Fibroblast of lung (primary cell): ENCODE measurements around the gene STARD3. TPM values are rescaled to one million over a fixed set of nuclear protein-coding genes. Genes with fewer than 3 reads are reported as not detected.

Source experiments
- DNase-seq, 2 donors: peaks; one replicate each; pipeline versions ENCODE4 v3.0.0 to v3.0.0-alpha.2; 2010; ENCODE audit warnings: low read depth in 2 of 2
- H2AFZ ChIP-seq: 2 replicates; pipeline ENCODE4 v1.5.1; 2012; ENCODE audit warnings: low read length, control low read depth, inconsistent platforms
- H3K27ac ChIP-seq: 2 replicates; pipeline ENCODE4 v1.5.1; 2011; ENCODE audit warnings: low read length, control low read depth; ENCODE audit not compliant: insufficient read depth
- H3K27me3 ChIP-seq: 2 replicates; pipeline ENCODE4 v1.5.1; 2011; ENCODE audit warnings: mild to moderate bottlenecking, low read length; ENCODE audit not compliant: control insufficient read depth, insufficient read depth
- H3K36me3 ChIP-seq: 2 replicates; pipeline ENCODE4 v1.5.1; 2011; ENCODE audit warnings: low read length; ENCODE audit not compliant: control insufficient read depth, insufficient read depth
- H3K4me1 ChIP-seq: 2 replicates; pipeline ENCODE4 v1.5.1; 2011; ENCODE audit warnings: low read length; ENCODE audit not compliant: control insufficient read depth, insufficient read depth; ENCODE audit errors: extremely low read depth
- H3K4me2 ChIP-seq: 2 replicates; pipeline ENCODE4 v1.5.1; 2011; ENCODE audit warnings: low read length, control low read depth; ENCODE audit not compliant: insufficient read depth; ENCODE audit errors: extremely low read depth
- H3K4me3 ChIP-seq, 4 experiments: fragments of 200-600 bp in 1 of 4; sonication (generic) in 1 of 4; replicated peaks in 1 of 4; 2 replicates each; pipeline ENCODE4 v1.5.1; 2011 to 2016; ENCODE audit warnings: low read length in 4 of 4, low read depth in 3 of 4, mild to moderate bottlenecking in 3 of 4, control low read depth in 2 of 4, inconsistent platforms in 1 of 4, mixed read lengths in 1 of 4; ENCODE audit not compliant: insufficient read depth in 1 of 4; ENCODE audit errors: control extremely low read depth in 1 of 4
- H3K79me2 ChIP-seq: 2 replicates; pipeline ENCODE4 v1.5.1; 2012; ENCODE audit warnings: mild to moderate bottlenecking, low read length, inconsistent platforms; ENCODE audit not compliant: control insufficient read depth, insufficient read depth
- H3K9ac ChIP-seq: 2 replicates; pipeline ENCODE4 v1.5.1; 2011; ENCODE audit warnings: mild to moderate bottlenecking, low read length, control low read depth; ENCODE audit not compliant: insufficient read depth
- H3K9me3 ChIP-seq: 2 replicates; pipeline ENCODE4 v1.5.1; 2012; ENCODE audit warnings: low read depth, low read length; ENCODE audit not compliant: control insufficient read depth, insufficient read depth
- H4K20me1 ChIP-seq: 2 replicates; pipeline ENCODE4 v1.5.1; 2011; ENCODE audit warnings: low read length; ENCODE audit not compliant: control insufficient read depth, insufficient read depth; ENCODE audit errors: extremely low read depth
- EZH2 ChIP-seq: IDR thresholded peaks from 2 replicates; pipeline ENCODE4 v1.5.1; 2012; ENCODE audit warnings: low read length, control low read depth, mild to moderate bottlenecking; ENCODE audit errors: missing control alignments
- polyA plus RNA-seq, 2 donors: library from polyadenylated mRNA; depleted of rRNA in 1 of 2; stranded (reverse) in 1 of 2; unstranded in 1 of 2; fragments of >200 nt; gene quantifications; 2 replicates each; pipeline ENCODE4 v1.2.1, GENCODE V29; 2011 to 2012; ENCODE audit warnings: missing spikeins in 1 of 2
- total RNA-seq: library from RNA; depleted of rRNA; stranded (reverse); fragments of >200 nt; gene quantifications from 2 replicates; pipeline ENCODE4 v1.2.1, GENCODE V29; 2014
- TF ChIP-seq, protein P1 (sequence below), 2 donors: IDR thresholded peaks in 1 of 2; conservative IDR thresholded peaks in 1 of 2; 1 replicate in 1 of 2; 2 replicates in 1 of 2; pipeline ENCODE4 v1.5.1; 2011 to 2012; ENCODE audit warnings: low read length in 2 of 2, control low read depth in 1 of 2, inconsistent platforms in 1 of 2, low read depth in 1 of 2, mild to moderate bottlenecking in 1 of 2

The STARD3 gene
- total and polyA plus RNA-seq, 2 donors (not counting 1 experiment from before 2014, with no cell fraction given), result 30.4 to 31.7 TPM

GRCh38 chr17:39664581-39665561 lies 27.9 kb downstream of the STARD3 start, which contains the start of gene TCAP:
TSS of gene TCAP (plus strand) at chr17:39665349. CDS start at chr17:39665360, 11 bp downstream.
- DNase-seq, result no peak
- Histone ChIP-seq H3K27me3 (peaks cover 23% of the 10 kb centered on the region), H3K27ac (no peak within 1 kb of the TSS), H3K36me3 (peaks cover 10% of the 10 kb centered on the region), H3K4me2 (no peak within 1 kb of the TSS), H2AFZ (no peak within 1 kb of the TSS), H3K79me2 (no peaks in the 10 kb centered on the region), H3K9ac (no peak within 1 kb of the TSS), H3K4me1 (peaks cover 2% of the 10 kb centered on the region), H3K9me3 (no peaks in the 10 kb centered on the region), H4K20me1 (no peaks in the 10 kb centered on the region), H3K4me3 (no peak within 1 kb of the TSS)
- TF ChIP-seq, protein P1, sequence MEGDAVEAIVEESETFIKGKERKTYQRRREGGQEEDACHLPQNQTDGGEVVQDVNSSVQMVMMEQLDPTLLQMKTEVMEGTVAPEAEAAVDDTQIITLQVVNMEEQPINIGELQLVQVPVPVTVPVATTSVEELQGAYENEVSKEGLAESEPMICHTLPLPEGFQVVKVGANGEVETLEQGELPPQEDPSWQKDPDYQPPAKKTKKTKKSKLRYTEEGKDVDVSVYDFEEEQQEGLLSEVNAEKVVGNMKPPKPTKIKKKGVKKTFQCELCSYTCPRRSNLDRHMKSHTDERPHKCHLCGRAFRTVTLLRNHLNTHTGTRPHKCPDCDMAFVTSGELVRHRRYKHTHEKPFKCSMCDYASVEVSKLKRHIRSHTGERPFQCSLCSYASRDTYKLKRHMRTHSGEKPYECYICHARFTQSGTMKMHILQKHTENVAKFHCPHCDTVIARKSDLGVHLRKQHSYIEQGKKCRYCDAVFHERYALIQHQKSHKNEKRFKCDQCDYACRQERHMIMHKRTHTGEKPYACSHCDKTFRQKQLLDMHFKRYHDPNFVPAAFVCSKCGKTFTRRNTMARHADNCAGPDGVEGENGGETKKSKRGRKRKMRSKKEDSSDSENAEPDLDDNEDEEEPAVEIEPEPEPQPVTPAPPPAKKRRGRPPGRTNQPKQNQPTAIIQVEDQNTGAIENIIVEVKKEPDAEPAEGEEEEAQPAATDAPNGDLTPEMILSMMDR (conservative IDR thresholded peaks at IDR 0.05 in 1 of 2, IDR thresholded peaks at IDR 0.05 in 1 of 2; ENCODE audit: low read depth in 1 of 2, low read length in 2 of 2), result no peak
- no peak for TF ChIP-seq EZH2

- Histone ChIP-seq H3K4me2 (no peak overlapping the region), H3K27me3 (peaks cover 26% of the 10 kb centered on the region), H2AFZ (no peak overlapping the region), H3K9me3 (no peaks in the 10 kb centered on the region), H3K4me1 (peaks cover 2% of the 10 kb centered on the region), H3K79me2 (no peaks in the 10 kb centered on the region), H3K27ac (no peak overlapping the region), H3K4me3 (no peak overlapping the region), H4K20me1 (no peaks in the 10 kb centered on the region), H3K36me3 (peaks cover 8% of the 10 kb centered on the region), H3K9ac (no peak overlapping the region)
- no peak for TF ChIP-seq EZH2
- TF ChIP-seq, protein P1 (conservative IDR thresholded peaks at IDR 0.05 in 1 of 2, IDR thresholded peaks at IDR 0.05 in 1 of 2; ENCODE audit: low read depth in 1 of 2, low read length in 2 of 2), result no peak
- DNase-seq, result no peak
Observed at GRCh38 chr17:39665642-39666224, 28.8 kb downstream of the STARD3 start.

GRCh38 chr17:39666231-39666600 lies 29.3 kb downstream of the STARD3 start:
- Histone ChIP-seq H3K9me3 (no peaks in the 10 kb centered on the region), H3K4me3 (no peak overlapping the region), H3K4me2 (no peak overlapping the region), H3K79me2 (no peaks in the 10 kb centered on the region), H3K4me1 (peaks cover 2% of the 10 kb centered on the region), H4K20me1 (no peaks in the 10 kb centered on the region), H3K27ac (no peak overlapping the region), H3K9ac (no peak overlapping the region), H2AFZ (no peak overlapping the region), H3K27me3 (peaks cover 31% of the 10 kb centered on the region), H3K36me3 (peaks cover 5% of the 10 kb centered on the region)
- TF ChIP-seq, protein P1 (conservative IDR thresholded peaks at IDR 0.05 in 1 of 2, IDR thresholded peaks at IDR 0.05 in 1 of 2; ENCODE audit: low read depth in 1 of 2, low read length in 2 of 2), result no peak
- no peak for TF ChIP-seq EZH2
- DNase-seq, result no peak
